Vagina (tissue), 2 donors: ENCODE data around the gene TULP4.

ENCODE experiments used
- CTCF ChIP-seq, 3 experiments: fragments of 450-650 bp in 2 of 3; fragments of 200-600 bp in 1 of 3; sonication (generic) in 1 of 3; IDR thresholded peaks; one replicate each; pipeline ENCODE4 v1.5.1; 2017 to 2019; ENCODE audit warnings: antibody characterized with exemption in 3 of 3, mild to moderate bottlenecking in 2 of 3, moderate library complexity in 2 of 3
- POLR2A ChIP-seq, 2 donors: fragments of 450-650 bp; IDR thresholded peaks; one replicate each; pipeline ENCODE4 v1.6.1; 2017; ENCODE audit warnings: antibody characterized with exemption in 2 of 2, mild to moderate bottlenecking in 2 of 2, moderate library complexity in 2 of 2
- POLR2AphosphoS5 ChIP-seq, 2 donors: sonication (generic); formaldehyde crosslinking; IDR thresholded peaks; one replicate each; pipeline ENCODE4 v1.9.0; 2017; ENCODE audit warnings: antibody characterized with exemption in 2 of 2, mild to moderate bottlenecking in 2 of 2, low read depth in 1 of 2; ENCODE audit not compliant: insufficient read depth in 1 of 2

GRCh38 chr6:158316022-158316421, 3.8 kb downstream of the TULP4 start:
- TF ChIP-seq CTCF (IDR thresholded peaks at IDR 0.05) (no peak), POLR2A (IDR thresholded peaks at IDR 0.05) (no peak), POLR2AphosphoS5 (IDR thresholded peaks at IDR 0.05; ENCODE audit: insufficient read depth in 1 of 2, low read depth in 1 of 2) (no peak)
